GM21786 (cell line): ENCODE results near the gene PARP15.
A peak's percentile ranks its signal among the peaks of the same experiment; 100 is the strongest.
"Not testable (repeated sequence)": the region's sequence is repeated elsewhere in the genome, so short reads cannot be mapped to it uniquely, and the experiment has no call there.

Experiments
- ATAC-seq: cut with Tn5 transposase; IDR thresholded peaks from one replicate; pipeline ENCODE4 v1.9.1; 2021; ENCODE audit not compliant: unreplicated experiment

The PARP15 gene

GRCh38 chr3:122661633-122662032 lies 84.2 kb downstream of the PARP15 start:
- no peak for ATAC-seq

DNA sequence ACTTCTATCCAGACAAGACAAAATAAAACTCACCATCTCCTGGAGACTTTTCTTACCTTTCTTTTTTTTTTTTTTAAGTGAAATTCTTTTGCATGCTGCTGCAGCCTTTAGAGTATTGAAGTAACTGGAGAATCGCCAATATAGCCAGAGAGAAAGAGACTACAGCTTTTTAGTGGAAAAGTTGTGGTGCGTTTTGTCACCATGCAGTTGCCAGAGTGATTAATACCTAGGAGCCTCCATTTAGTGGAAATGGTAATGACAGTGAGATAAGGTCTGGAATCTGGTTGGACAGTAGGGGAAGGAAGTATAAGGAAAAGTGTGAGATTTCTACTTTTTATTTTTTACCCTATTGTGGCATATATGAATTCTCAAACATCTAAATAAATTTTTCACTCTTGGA lies 85.1 kb downstream of the PARP15 start:
- no peak for ATAC-seq

DNA sequence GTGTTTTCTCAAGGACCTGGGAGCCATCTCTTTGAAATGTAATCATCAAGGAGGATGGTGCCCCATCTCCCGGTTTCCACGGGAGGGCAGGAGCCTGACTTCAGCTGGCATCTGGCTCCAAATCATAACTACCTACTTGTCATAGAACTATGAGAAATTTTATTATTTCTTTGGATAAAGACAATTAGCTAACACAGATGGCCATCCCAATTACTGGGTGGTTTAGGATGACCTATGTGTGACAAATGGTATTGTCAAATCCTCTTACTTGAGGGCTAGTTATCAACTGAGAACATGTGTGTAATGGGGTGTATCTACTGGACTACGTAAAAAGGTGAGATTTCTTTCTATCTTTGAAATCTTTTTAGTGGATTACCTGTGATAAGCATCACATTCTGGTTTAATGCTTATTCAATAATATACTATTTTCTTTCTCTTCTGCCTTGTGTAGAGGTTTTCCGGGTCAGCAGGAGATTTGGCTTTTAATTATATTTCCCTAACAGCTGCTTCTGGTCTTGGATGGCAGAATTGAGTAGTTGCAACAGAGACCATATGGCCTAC lies 87.9 kb downstream of the PARP15 start:
- ATAC-seq = no peak

DNA sequence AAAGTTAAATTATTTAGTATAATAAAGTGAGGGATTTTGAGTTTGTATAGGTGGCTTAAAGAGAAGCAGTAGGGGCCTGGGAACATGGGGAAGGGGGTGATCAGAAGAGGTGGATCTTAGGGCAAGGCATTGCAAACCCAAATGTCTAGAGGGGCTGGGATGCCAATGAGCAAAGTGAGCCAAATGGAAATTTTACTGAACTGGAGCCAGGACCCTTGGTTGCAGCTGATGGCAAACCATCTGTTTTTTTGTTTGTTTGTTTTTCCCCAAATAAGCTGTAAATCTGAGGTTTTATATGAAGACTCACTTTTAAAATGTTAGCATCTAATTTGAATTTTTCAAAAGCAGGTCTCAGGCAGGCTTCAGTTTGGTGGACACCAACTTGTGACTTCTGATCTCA lies 88.4 kb downstream of the PARP15 start:
- no peak for ATAC-seq

DNA sequence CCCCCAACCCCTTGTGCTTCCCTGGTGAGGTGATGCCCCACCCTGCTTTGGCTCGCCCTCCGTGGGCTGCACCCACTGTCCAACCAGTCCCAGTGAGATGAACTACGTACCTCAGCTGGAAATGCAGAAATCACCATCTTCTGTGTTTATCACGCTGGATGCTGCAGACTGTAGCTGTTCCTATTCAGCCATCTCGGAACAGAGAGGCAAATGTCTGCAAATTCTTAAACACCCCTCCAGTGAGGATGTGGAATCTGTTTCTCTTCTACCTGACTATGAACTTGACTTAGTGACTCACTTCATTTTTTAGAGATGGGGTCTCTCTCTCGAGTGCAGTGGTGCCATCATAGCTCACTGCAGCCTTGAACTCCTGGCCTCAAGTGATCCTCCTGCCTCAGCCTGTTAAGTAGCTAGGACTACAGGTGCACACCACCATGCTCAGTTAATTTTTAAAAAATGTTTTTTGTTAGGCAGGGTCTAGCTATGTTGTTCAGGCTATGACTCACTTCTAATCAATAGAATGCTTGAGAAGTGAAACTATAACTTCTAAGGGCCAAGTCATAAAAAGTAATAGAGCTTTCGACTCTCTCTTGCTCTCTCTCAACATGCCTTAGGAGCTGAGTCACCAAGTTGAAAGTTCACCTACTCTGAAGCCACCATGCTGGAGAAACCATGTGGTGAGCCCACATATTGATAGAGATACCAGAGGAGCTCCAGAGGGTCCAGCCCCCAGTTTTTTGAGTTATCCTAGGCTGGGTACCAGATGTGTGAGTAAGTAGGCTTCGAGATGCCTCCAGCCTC lies 91.7 kb downstream of the PARP15 start:
- peak; percentile 96 for ATAC-seq

DNA sequence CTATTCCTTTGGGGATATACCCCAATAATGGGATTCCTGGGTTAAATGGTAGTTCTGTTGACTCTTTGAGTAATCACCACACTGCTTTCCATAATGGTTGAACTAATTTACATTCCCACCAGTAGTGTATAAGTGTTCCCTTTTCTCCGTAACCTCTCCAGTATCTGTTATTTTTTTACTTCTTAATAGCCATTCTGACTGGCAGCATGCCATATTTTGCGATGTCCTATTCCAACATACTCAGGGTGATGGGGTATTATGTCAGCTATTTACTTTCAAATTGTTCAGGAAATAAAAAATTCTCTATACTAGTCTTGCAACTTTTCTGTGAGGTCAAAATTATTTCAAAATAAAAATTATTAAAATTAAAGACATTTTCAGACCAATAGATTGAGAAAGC lies 94.1 kb downstream of the PARP15 start:
- ATAC-seq = no peak

- ATAC-seq = no peak
Observed at GRCh38 chr3:122674339-122674738, 96.9 kb downstream of the PARP15 start.

DNA sequence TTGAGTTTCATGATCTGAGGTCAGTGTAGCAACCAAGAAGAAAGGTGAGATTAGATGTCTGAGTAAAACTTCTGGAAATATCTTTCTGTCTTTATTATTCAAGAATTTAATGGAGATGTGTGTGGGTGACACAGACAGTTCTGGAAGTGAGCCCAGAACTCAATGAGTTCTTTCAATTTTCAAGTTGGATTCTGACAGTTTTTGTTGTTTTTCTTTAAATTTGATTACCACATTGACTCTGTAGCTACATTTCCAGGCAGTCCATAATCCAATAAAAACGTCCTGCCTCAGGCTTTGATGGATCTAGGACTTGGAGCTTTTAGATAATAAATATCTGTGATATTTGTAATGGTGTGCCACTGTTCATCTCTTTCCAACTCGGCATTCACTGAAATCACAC lies 99.3 kb downstream of the PARP15 start:
- ATAC-seq = no peak

DNA sequence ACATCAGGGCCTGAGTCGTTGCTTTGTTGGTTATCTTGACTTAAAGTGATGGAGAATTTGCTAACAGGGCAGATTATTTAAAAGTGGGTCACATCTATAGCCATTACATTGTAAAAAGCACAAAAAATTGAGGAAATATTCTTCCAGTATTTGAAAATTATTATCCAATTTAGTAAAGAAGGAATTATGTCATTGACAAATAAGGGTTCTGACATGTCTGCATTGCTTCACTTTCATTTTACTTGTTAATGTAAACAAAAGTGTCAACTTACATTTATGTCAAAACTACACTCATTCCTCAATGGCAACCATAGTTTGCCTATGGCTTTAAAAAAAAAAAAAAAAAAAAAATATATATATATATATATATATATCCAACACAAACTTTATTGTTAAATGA lies 99.8 kb downstream of the PARP15 start:
- no peak for ATAC-seq

DNA sequence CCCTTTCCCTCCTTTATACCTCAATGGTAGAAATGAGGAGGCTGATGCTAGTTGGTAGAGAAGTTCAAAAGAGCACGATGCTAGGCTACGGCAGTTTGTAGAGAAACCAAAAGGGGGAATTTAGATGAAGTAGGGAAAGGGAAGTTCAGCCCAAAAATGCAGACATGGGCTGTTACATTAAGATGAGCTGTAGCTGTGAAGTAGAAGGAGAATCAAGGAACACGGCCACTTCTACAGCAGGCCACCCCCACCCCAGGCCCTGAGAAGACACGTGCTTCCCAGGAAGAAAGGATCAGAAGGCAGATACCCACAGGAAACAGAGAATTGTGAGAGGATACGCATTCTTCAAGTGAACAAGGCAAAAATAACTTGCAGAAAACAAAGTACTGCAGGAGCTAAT lies 101.1 kb downstream of the PARP15 start:
- no peak for ATAC-seq

GRCh38 chr3:122679085-122679881 lies 101.8 kb downstream of the PARP15 start:
- ATAC-seq = peak; percentile 29

GRCh38 chr3:122679882-122680474 lies 102.5 kb downstream of the PARP15 start:
- peak; percentile 6 for ATAC-seq

DNA sequence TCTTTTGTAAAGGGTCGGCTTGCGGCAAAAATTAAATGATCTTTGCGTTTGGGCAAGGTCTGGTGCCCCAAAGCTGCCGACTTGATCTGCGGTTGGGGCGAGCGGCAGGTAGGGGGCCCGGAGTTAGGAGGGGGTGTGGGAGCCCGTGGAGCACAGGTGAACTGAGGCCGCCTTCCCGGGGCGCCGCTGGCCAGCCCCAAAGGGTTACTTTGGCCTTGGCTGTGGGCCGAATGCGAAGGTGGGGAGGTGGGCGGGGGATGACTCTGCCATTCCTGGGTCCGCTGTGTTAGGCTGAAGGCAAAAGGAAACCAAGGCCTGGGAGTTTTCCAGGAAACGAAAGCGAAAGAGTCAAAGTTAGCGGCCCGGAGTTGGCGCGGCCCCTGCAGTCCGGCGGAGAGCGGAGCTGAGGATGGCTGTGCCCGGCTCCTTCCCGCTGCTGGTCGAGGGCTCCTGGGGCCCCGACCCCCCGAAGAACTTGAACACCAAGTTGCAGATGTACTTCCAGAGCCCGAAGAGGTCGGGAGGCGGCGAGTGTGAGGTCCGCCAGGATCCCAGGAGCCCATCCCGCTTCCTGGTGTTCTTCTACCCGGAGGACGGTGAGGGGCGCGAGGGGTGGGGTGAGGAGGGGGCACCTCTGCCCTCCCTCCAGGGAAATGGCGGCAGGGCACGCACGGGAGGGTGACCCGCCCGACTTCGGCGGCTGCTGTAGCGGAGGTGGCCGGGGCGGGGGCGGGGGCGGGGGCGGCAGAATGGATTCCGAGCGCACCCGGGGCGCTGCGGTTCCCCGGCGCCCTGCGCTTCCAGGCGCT lies 103.2 kb downstream of the PARP15 start, which contains the start of gene PARP14:
Gene PARP14 (plus strand): TSS at position 365 of the 809 bp plus-strand sequence. CDS start 45 bp downstream, at position 410.
- no peak for ATAC-seq

GRCh38 chr3:122681284-122681973 lies 104.0 kb downstream of the PARP15 start:
- no peak for ATAC-seq

GRCh38 chr3:122681974-122682409 lies 104.5 kb downstream of the PARP15 start:
- ATAC-seq = no peak

DNA sequence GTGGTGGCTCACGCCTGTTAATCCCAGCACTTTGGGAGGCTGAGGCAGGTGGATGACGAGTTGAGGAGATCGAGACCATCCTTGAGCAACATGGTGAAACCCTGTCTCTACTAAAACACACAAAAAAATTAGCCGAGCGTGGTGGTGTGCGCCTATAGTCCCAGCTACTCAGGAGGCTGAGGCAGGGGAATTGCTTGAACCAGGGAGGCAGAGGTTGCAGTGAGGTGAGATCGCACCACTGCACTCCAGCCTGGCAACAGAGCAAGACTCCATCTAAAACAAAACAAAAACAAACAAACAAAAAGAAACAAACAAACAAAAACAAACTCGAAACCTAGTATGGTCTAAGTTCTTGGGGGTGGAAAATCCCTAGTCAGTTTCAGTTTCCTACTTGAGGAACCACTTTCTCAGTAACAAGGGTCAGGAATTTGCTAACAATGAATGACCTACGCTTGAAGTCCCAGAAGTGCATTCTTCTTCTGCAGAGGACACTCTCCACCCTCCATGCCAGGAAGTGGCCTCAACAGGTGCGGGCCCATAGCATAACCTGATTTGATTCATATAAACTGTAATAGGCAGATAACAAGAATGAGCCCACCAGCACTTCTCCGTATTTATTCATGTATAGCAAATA lies 105.4 kb downstream of the PARP15 start:
- ATAC-seq = not testable (repeated sequence)

DNA sequence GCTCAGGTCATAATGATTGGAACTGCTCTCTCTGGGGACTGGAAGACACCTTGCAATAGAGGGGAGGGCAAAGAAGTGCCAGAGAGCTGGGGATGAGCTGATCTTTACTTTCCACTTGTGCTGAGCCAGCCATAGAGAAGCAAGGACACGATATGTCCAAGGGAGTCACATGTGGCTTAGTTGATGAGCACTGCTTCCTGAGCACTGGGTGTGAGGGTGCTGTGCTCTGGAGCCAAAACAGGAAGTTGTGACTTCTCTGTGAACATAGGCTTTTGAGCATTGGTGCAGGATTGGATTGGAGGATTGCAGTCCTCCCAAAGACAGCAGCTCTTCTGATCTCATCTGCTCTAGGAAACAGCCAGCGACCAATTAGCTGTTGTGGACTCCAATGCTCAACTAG lies 109.8 kb downstream of the PARP15 start:
- ATAC-seq = no peak
